HG02623 (cell line): ENCODE results near the gene ZFAND3.
"Not testable (repeated sequence)": the region's sequence is repeated elsewhere in the genome, so short reads cannot be mapped to it uniquely, and the experiment has no call there.

Experiments used
- ATAC-seq: cut with Tn5 transposase; IDR thresholded peaks from one replicate; pipeline ENCODE4 v1.9.1; 2021; ENCODE audit warnings: moderate library complexity; ENCODE audit not compliant: unreplicated experiment

Gene ZFAND3

GRCh38 chr6:38114976-38115625 lies 295.6 kb downstream of the ZFAND3 start:
- ATAC-seq, result no peak

GRCh38 chr6:38115626-38116008 lies 296.1 kb downstream of the ZFAND3 start:
- ATAC-seq, result no peak

GRCh38 chr6:38116248-38116647 lies 296.7 kb downstream of the ZFAND3 start:
- ATAC-seq, result no peak

- ATAC-seq, result no peak
Observed at GRCh38 chr6:38117281-38117680, 297.8 kb downstream of the ZFAND3 start.

GRCh38 chr6:38118791-38119365 lies 299.4 kb downstream of the ZFAND3 start:
- ATAC-seq, result no peak

GRCh38 chr6:38119516-38119915 lies 300.0 kb downstream of the ZFAND3 start:
- no peak for ATAC-seq

GRCh38 chr6:38124224-38124926 lies 304.8 kb downstream of the ZFAND3 start:
- ATAC-seq, result not testable (repeated sequence)

- no peak for ATAC-seq
Observed at GRCh38 chr6:38127284-38127683, 307.8 kb downstream of the ZFAND3 start.

- no peak for ATAC-seq
Observed at GRCh38 chr6:38131527-38131965, 312.0 kb downstream of the ZFAND3 start.

GRCh38 chr6:38133932-38134703 lies 314.6 kb downstream of the ZFAND3 start:
- ATAC-seq, result no peak

- ATAC-seq, result no peak
Observed at GRCh38 chr6:38134704-38135088, 315.2 kb downstream of the ZFAND3 start.

- no peak for ATAC-seq
Observed at GRCh38 chr6:38136547-38136946, 317.0 kb downstream of the ZFAND3 start.

- ATAC-seq, result no peak
Observed at GRCh38 chr6:38137608-38138265, 318.2 kb downstream of the ZFAND3 start.

GRCh38 chr6:38138374-38138773 lies 318.8 kb downstream of the ZFAND3 start:
- no peak for ATAC-seq

GRCh38 chr6:38141085-38141484 lies 321.6 kb downstream of the ZFAND3 start:
- ATAC-seq, result no peak

GRCh38 chr6:38141716-38142115 lies 322.2 kb downstream of the ZFAND3 start:
- no peak for ATAC-seq

GRCh38 chr6:38142178-38142902 lies 322.8 kb downstream of the ZFAND3 start:
- no peak for ATAC-seq

GRCh38 chr6:38143191-38144150 lies 323.9 kb downstream of the ZFAND3 start:
- no peak for ATAC-seq

GRCh38 chr6:38144365-38144945 lies 324.9 kb downstream of the ZFAND3 start:
- no peak for ATAC-seq
